ENCODE results near the gene RBM38.

The RBM38 gene

DNA sequence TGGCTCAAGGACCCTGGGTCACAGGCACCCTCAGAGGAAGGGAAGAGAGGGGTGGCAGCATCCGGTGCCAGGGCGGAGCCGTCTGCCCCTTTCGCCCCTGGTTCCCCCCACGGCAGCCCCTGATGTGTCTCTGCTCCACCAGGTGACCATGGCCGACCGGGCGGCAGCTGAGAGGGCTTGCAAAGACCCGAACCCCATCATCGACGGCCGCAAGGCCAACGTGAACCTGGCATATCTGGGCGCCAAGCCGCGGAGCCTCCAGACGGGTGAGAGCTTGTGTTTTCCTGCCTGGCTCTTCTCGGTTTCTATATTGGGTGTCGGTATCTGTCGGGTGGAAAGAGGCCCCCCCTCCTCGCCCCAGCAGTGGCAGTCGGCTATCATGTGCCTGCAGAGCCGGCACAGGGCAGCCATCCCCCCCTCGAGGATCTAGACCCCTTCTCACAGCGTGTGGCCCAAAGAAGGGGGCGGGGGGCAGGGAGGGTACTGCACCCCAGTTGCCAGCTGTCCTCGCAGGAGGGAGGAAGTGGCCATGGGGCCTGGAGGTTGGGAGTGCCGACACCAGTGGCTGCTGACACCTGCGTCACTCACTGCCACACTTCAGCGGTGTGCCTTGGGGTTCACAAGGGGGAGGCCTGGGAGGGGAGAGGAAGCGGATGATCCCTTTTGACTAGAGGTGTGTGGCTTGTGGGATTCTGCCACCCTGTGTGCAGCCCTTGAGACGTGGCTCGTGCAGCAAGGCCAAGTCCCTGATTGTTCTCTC, 1.5 kb downstream of the RBM38 start:
- peaks cover 9% of the 10 kb centered on the region for H3K27me3 Mint-ChIP-seq (ENCODE audit: low read depth)
- H3K9me3 Mint-ChIP-seq = no peaks in the 10 kb centered on the region
- H3K36me3 Mint-ChIP-seq (ENCODE audit: low read depth) = peaks cover 24% of the 10 kb centered on the region
- TF ChIP-seq, protein P1, sequence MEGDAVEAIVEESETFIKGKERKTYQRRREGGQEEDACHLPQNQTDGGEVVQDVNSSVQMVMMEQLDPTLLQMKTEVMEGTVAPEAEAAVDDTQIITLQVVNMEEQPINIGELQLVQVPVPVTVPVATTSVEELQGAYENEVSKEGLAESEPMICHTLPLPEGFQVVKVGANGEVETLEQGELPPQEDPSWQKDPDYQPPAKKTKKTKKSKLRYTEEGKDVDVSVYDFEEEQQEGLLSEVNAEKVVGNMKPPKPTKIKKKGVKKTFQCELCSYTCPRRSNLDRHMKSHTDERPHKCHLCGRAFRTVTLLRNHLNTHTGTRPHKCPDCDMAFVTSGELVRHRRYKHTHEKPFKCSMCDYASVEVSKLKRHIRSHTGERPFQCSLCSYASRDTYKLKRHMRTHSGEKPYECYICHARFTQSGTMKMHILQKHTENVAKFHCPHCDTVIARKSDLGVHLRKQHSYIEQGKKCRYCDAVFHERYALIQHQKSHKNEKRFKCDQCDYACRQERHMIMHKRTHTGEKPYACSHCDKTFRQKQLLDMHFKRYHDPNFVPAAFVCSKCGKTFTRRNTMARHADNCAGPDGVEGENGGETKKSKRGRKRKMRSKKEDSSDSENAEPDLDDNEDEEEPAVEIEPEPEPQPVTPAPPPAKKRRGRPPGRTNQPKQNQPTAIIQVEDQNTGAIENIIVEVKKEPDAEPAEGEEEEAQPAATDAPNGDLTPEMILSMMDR (IDR thresholded peaks at IDR 0.05; ENCODE audit: unreplicated experiment in 3 of 3) = no peak
- peak overlapping the region; percentile 86 to 95 (median 93) for H3K4me3 Mint-ChIP-seq
- H3K4me1 Mint-ChIP-seq = peaks cover 51% of the 10 kb centered on the region
- peak overlapping the region in 2 of 3 experiments; percentile 68 to 71 for H3K27ac Mint-ChIP-seq

DNA sequence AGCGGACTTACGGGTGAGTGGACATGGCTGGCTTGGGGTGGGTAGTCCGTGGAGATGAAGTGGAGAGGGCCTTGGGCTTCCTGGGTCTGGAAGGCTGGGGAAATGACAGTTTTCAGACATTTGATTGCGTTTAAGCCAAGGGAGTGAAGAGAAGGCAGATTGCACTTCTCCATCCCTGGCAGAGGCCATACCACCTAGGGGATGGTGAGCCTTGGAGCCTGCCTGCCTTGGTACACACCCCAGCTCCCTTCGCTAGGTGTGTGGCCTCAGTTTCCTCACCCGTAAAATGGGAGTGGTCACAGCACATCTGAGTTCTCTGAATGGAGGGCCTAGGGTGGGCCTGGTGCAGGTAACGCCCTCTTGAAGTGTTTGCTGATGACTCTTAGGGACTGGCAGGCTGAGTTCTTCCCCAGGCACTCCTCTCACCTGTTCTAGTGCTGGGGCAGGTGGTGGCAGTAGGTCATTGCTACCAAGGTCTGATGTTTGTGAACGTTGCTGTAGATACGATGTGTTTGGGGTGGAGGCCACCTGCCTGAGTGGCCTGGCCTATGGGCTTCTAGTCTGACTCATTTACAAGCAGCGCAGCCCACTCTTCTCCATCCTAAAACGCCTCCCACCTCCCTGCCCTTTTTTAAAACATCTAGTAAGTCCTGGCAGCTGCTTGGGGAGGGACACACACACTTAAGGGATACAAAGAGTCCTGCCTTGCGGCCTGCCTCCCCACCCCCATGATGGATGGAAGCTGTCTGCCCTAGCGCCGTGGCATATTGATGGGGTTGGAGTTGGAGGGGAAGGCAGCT, 2.3 kb downstream of the RBM38 start:
- H3K4me3 Mint-ChIP-seq = peak overlapping the region; percentile 74 to 95 (median 93)
- H3K27ac Mint-ChIP-seq = peak overlapping the region; percentile 1 to 71 (median 53)
- no peaks in the 10 kb centered on the region for H3K9me3 Mint-ChIP-seq
- peaks cover 57% of the 10 kb centered on the region for H3K4me1 Mint-ChIP-seq
- H3K36me3 Mint-ChIP-seq (ENCODE audit: low read depth) = peaks cover 28% of the 10 kb centered on the region
- TF ChIP-seq, protein P1 (IDR thresholded peaks at IDR 0.05; ENCODE audit: unreplicated experiment in 3 of 3) = no peak
- H3K27me3 Mint-ChIP-seq (ENCODE audit: low read depth) = peaks cover 9% of the 10 kb centered on the region

DNA sequence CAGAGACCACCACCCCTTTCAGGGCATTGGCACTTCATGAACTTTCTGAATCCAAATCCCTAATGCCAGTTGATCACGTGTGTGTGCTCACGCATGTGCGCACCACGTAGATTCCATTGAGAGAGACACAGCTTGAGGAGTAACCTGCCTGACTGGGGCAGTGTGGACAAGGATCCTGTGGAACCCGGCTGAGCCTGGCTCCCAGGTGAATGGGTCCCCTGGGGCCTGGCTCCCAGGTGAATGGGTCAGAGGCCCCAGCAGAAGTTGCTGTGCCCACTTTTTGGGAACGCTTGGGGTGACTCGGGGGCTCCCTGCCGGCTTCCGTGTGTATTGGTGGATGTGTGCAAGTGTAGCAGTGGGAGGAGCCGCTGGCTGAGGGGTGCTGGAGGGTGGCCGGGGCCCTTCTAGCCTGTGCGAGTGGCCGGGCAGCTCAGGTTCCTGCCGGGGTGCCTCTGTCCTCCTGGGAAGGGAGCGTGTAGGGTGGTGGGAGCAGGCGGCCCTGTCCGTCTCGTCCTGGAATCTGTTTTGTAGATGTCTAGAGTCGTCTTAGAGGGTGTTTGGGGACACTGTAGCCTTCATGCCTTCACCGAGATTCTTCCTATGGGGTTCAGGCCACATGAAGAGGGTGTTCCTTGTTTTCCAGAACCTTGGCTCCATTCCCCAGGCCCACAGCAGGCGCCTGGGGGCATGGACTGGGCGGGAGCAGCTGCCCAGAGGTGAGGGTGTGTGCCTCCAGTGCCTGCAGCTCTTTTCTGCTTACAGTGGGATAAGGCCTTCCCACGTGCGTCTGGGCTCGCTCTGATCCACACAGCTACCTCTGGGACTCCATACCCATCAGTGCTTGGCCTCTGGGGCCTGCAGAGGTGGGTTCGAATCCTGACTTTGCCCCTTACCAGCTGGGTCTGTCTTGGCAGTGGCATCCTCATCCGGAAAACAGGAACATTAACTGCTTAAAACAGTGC, 3.2 kb downstream of the RBM38 start:
- no peaks in the 10 kb centered on the region for H3K9me3 Mint-ChIP-seq
- H3K4me1 Mint-ChIP-seq = peaks cover 65% of the 10 kb centered on the region
- H3K4me3 Mint-ChIP-seq = peak overlapping the region; percentile 74 to 95 (median 93)
- H3K36me3 Mint-ChIP-seq (ENCODE audit: low read depth) = peaks cover 35% of the 10 kb centered on the region
- peak overlapping the region in 2 of 3 experiments; percentile 53 to 71 for H3K27ac Mint-ChIP-seq
- TF ChIP-seq, protein P1 (IDR thresholded peaks at IDR 0.05; ENCODE audit: unreplicated experiment in 3 of 3) = no peak
- peaks cover 9% of the 10 kb centered on the region for H3K27me3 Mint-ChIP-seq (ENCODE audit: low read depth)

DNA sequence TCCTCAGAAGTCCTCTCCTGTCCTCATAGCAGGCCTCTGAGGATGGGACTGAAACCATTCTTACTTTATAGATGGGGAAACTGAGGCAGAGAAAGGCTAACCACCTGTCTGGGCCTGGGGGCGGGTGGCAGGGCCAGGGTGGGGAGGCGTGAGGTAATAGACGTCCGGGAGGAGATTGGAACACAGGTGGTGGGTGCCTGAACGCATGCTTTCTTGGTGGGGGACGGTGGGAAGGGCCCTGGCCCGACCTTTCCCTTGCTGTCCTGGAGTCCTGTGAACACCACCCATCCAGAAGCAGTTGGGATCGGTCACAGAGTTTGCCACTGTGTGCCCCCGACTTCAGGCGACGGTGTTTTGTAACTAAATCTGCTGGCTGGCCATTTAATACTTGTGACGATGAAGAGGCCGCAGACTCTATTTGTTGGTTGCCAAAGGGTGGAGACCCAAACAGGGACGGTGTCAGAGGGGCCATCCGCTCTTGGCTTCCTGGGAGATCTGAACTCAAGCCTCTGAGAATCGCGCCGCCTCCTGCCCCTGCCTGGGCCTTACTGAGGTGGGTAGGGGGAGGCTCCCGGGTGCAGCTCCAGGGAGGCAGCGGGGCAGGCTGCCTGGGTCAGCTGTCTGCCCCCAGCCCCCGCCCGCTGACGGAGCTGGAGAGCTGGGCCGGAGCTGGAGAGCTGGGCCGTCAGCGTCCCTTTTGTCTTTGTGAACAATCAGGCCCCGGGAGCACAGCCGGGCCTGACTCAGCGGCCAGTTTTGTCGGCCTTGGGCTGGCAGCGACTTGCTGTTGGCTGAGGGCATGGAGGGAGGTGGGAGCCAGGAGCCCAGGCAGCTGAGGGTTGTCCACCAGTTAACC, 4.1 kb downstream of the RBM38 start:
- Mint-ChIP-seq H3K27me3 (ENCODE audit: low read depth) (peaks cover 9% of the 10 kb centered on the region), H3K36me3 (ENCODE audit: low read depth) (peaks cover 35% of the 10 kb centered on the region), H3K9me3 (no peaks in the 10 kb centered on the region), H3K4me3 (peak overlapping the region; percentile 56 to 93 (median 68)), H3K4me1 (peaks cover 66% of the 10 kb centered on the region), H3K27ac (peak overlapping the region; percentile 72 to 91 (median 82))
- TF ChIP-seq, protein P1 (IDR thresholded peaks at IDR 0.05; ENCODE audit: unreplicated experiment in 3 of 3) = no peak
